ENCODE data around the gene TBC1D7. TPM values are rescaled to one million over a fixed set of nuclear protein-coding genes. Genes with fewer than 3 reads are reported as not detected.

TBC1D7 gene
- total and polyA plus RNA-seq, 2 donors from 2014 or later = 12.9 to 39.4 TPM

DNA sequence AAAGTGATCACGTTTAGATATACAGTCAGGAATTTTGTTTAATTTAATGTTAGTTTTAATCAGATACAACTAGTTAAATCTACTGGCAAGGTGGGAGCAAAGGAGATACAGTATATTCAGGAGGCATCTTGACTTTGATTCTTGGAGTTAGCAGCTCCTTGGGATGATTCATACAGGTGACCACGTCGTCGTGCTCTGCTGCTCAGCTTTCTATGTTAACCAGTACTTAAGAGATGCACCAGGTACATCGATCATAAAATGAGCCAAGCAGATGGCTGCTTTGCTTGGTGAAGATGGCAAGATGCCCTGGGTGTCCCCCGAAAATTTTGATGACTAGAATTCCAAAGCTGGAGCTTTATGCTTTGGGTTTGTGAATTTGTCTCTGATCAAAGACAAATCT lies 64.7 kb downstream of the TBC1D7 start:
- H3K4me3 ChIP-seq (ENCODE audit: low read length in 3 of 3) = no peak overlapping the region
- H3K4me1 ChIP-seq (ENCODE audit: control insufficient read depth in 2 of 3, insufficient read depth in 2 of 3, low read depth in 1 of 3, low read length in 3 of 3) = no peaks in the 10 kb centered on the region
- FAIRE-seq (no peak), DNase-seq (no peak)
- H3K27me3 ChIP-seq (ENCODE audit: control insufficient read depth, insufficient read depth, low read length) = no peaks in the 10 kb centered on the region
- no peak overlapping the region for H3K27ac ChIP-seq (ENCODE audit: low read depth in 2 of 2, low read length in 2 of 2)
- intact Hi-C loops (cut with DNase I) = no loop called here
- H3K9ac ChIP-seq (ENCODE audit: low read length in 3 of 3) = no peak overlapping the region
- TF ChIP-seq CTCF (IDR thresholded peaks at IDR 0.05; ENCODE audit: borderline replicate concordance, extremely low read depth, insufficient read depth) = no peak
- no peaks in the 10 kb centered on the region for H3K36me3 ChIP-seq (ENCODE audit: control insufficient read depth in 2 of 3, insufficient read depth in 3 of 3, low read length in 3 of 3)
- no peaks in the 10 kb centered on the region for H3K9me3 ChIP-seq (ENCODE audit: control insufficient read depth in 2 of 3, insufficient read depth in 1 of 3, low read length in 3 of 3)

- no peaks in the 10 kb centered on the region for H3K36me3 ChIP-seq (ENCODE audit: control insufficient read depth in 2 of 3, insufficient read depth in 3 of 3, low read length in 3 of 3)
- H3K4me1 ChIP-seq (ENCODE audit: control insufficient read depth in 2 of 3, insufficient read depth in 2 of 3, low read depth in 1 of 3, low read length in 3 of 3) = no peaks in the 10 kb centered on the region
- no peak for TF ChIP-seq CTCF (IDR thresholded peaks at IDR 0.05; ENCODE audit: borderline replicate concordance, extremely low read depth, insufficient read depth)
- DNase-seq = no peak
- H3K9me3 ChIP-seq (ENCODE audit: control insufficient read depth in 2 of 3, insufficient read depth in 1 of 3, low read length in 3 of 3) = no peaks in the 10 kb centered on the region
- H3K27me3 ChIP-seq (ENCODE audit: control insufficient read depth, insufficient read depth, low read length) = no peaks in the 10 kb centered on the region
- H3K9ac ChIP-seq (ENCODE audit: low read length in 3 of 3) = no peak overlapping the region
- no peak overlapping the region for H3K4me3 ChIP-seq (ENCODE audit: low read length in 3 of 3)
- H3K27ac ChIP-seq (ENCODE audit: low read depth in 2 of 2, low read length in 2 of 2) = no peak overlapping the region
- intact Hi-C loops (cut with DNase I) = no loop called here
- no peak for FAIRE-seq
Measured at GRCh38 chr6:13262302-13263230, 65.8 kb downstream of the TBC1D7 start.

GRCh38 chr6:13261464-13261994 lies 66.8 kb downstream of the TBC1D7 start:
- H3K27me3 ChIP-seq (ENCODE audit: control insufficient read depth, insufficient read depth, low read length) = no peaks in the 10 kb centered on the region
- no peak overlapping the region for H3K4me3 ChIP-seq (ENCODE audit: low read length in 3 of 3)
- FAIRE-seq (no peak), DNase-seq (no peak)
- no peaks in the 10 kb centered on the region for H3K9me3 ChIP-seq (ENCODE audit: control insufficient read depth in 2 of 3, insufficient read depth in 1 of 3, low read length in 3 of 3)
- no peak overlapping the region for H3K27ac ChIP-seq (ENCODE audit: low read depth in 2 of 2, low read length in 2 of 2)
- no peak overlapping the region for H3K9ac ChIP-seq (ENCODE audit: low read length in 3 of 3)
- TF ChIP-seq CTCF (IDR thresholded peaks at IDR 0.05; ENCODE audit: borderline replicate concordance, extremely low read depth, insufficient read depth) = no peak
- intact Hi-C loops (cut with DNase I) = no loop called here
- no peaks in the 10 kb centered on the region for H3K4me1 ChIP-seq (ENCODE audit: control insufficient read depth in 2 of 3, insufficient read depth in 2 of 3, low read depth in 1 of 3, low read length in 3 of 3)
- no peaks in the 10 kb centered on the region for H3K36me3 ChIP-seq (ENCODE audit: control insufficient read depth in 2 of 3, insufficient read depth in 3 of 3, low read length in 3 of 3)

All from kidney (tissue), 14 donors.